ENCODE measurements around the gene COQ10A.
A peak's percentile ranks its signal among the peaks of the same experiment; 100 is the strongest.
"Not testable (repeated sequence)": the region's sequence is repeated elsewhere in the genome, so short reads cannot be mapped to it uniquely, and the experiment has no call there.

Gene COQ10A

GRCh38 chr12:56278905-56279304, 12.2 kb downstream of the COQ10A start:
- DNase-seq (ENCODE audit: low read depth), result no peak

- DNase-seq (ENCODE audit: low read depth), result no peak
These were observed 14.1 kb downstream of the COQ10A start for GRCh38 chr12:56280849-56281248.

- DNase-seq (ENCODE audit: low read depth), result no peak
These were observed 15.3 kb downstream of the COQ10A start for GRCh38 chr12:56282030-56282429.

- DNase-seq (ENCODE audit: low read depth), result no peak
These were observed 15.8 kb downstream of the COQ10A start for GRCh38 chr12:56282579-56282978.

- not testable (repeated sequence) for DNase-seq (ENCODE audit: low read depth)
These were observed 17.5 kb downstream of the COQ10A start for GRCh38 chr12:56284263-56284662.

- peak; percentile 33 for DNase-seq (ENCODE audit: low read depth)
These were observed 19.5 kb downstream of the COQ10A start for GRCh38 chr12:56286044-56286830.

- DNase-seq (ENCODE audit: low read depth), result no peak
These were observed 22.1 kb downstream of the COQ10A start for GRCh38 chr12:56288705-56289387.

- no peak for DNase-seq (ENCODE audit: low read depth)
These were observed 27.1 kb downstream of the COQ10A start for GRCh38 chr12:56293795-56294194.

- no peak for DNase-seq (ENCODE audit: low read depth)
These were observed 29.6 kb downstream of the COQ10A start for GRCh38 chr12:56296295-56296694.

GRCh38 chr12:56297400-56297799, 30.7 kb downstream of the COQ10A start:
- DNase-seq (ENCODE audit: low read depth), result no peak

GRCh38 chr12:56298828-56299227, 32.1 kb downstream of the COQ10A start:
- DNase-seq (ENCODE audit: low read depth), result no peak

- DNase-seq (ENCODE audit: low read depth), result no peak
These were observed 32.6 kb downstream of the COQ10A start for GRCh38 chr12:56299308-56299852.

GRCh38 chr12:56299853-56300643, 33.3 kb downstream of the COQ10A start, which contains the start of gene CS:
TSS of gene CS (minus strand) at chr12:56300330. CDS start at chr12:56300201, 129 bp downstream.
- DNase-seq (ENCODE audit: low read depth), result peak; percentile 95

GRCh38 chr12:56300644-56301464, 34.1 kb downstream of the COQ10A start:
- no peak for DNase-seq (ENCODE audit: low read depth)

- DNase-seq (ENCODE audit: low read depth), result no peak
These were observed 37.5 kb downstream of the COQ10A start for GRCh38 chr12:56304276-56304675.

- peak; percentile 40 for DNase-seq (ENCODE audit: low read depth)
These were observed 38.3 kb downstream of the COQ10A start for GRCh38 chr12:56304872-56305590.

GRCh38 chr12:56307221-56307965, 40.7 kb downstream of the COQ10A start:
- no peak for DNase-seq (ENCODE audit: low read depth)

- DNase-seq (ENCODE audit: low read depth), result no peak
These were observed 42.0 kb downstream of the COQ10A start for GRCh38 chr12:56308714-56309113.

GRCh38 chr12:56311003-56311402, 44.3 kb downstream of the COQ10A start:
- no peak for DNase-seq (ENCODE audit: low read depth)

GRCh38 chr12:56315249-56315621, 48.5 kb downstream of the COQ10A start:
- DNase-seq (ENCODE audit: low read depth), result no peak

Data from amniotic epithelial cell (primary cell).